ENCODE results near the gene B3GALT2.

DNA sequence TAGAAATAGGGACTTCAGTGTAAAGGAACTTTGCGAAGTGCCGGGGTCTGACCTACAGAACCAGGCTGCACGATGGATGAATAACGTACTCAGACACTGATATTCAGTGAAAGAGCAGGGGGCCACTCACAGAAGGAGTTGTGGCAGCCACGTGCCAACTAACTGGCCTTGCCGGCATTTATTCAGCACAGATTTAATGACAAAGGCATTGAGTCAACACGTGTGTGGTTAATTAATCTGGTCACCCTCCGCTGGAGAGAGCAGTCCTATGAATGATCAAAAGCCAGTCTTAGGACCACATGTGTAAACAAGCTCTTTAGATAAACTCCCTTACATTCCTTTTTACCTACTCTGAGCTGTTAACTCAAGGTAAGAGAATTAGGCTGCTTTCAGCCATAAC lies 6.2 kb upstream of the B3GALT2 start:
- TF ChIP-seq, protein P1, sequence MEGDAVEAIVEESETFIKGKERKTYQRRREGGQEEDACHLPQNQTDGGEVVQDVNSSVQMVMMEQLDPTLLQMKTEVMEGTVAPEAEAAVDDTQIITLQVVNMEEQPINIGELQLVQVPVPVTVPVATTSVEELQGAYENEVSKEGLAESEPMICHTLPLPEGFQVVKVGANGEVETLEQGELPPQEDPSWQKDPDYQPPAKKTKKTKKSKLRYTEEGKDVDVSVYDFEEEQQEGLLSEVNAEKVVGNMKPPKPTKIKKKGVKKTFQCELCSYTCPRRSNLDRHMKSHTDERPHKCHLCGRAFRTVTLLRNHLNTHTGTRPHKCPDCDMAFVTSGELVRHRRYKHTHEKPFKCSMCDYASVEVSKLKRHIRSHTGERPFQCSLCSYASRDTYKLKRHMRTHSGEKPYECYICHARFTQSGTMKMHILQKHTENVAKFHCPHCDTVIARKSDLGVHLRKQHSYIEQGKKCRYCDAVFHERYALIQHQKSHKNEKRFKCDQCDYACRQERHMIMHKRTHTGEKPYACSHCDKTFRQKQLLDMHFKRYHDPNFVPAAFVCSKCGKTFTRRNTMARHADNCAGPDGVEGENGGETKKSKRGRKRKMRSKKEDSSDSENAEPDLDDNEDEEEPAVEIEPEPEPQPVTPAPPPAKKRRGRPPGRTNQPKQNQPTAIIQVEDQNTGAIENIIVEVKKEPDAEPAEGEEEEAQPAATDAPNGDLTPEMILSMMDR (conservative IDR thresholded peaks at IDR 0.05 in 1 of 2, IDR thresholded peaks at IDR 0.05 in 1 of 2; ENCODE audit: extremely low read depth in 1 of 2, insufficient read depth in 1 of 2, low read depth in 1 of 2, low read length in 2 of 2) = no peak
- no peak for TF ChIP-seq EZH2 (IDR thresholded peaks at IDR 0.05; ENCODE audit: borderline replicate concordance, low read length)
